ENCODE data around the gene ADK. TPM values are rescaled to one million over a fixed set of nuclear protein-coding genes. Genes with fewer than 3 reads are reported as not detected.
"Not testable (repeated sequence)": the region's sequence is repeated elsewhere in the genome, so short reads cannot be mapped to it uniquely, and the experiment has no call there.

The ADK gene
- total RNA-seq, 3 donors from 2014 or later = 13.8 to 24.0 (median 22.9) TPM

GRCh38 chr10:74297389-74298080 is 146.5 kb downstream of the ADK start:
- H3K9me3 ChIP-seq = no peaks in the 10 kb centered on the region
- no peaks in the 10 kb centered on the region for H3K4me1 ChIP-seq (ENCODE audit: low read depth)
- intact Hi-C loops (cut with DNase I, micrococcal nuclease) = no loop called here
- no peak overlapping the region for H3K4me3 ChIP-seq
- DNase-seq (no peak), ATAC-seq (no peak)
- TF ChIP-seq CTCF (IDR thresholded peaks at IDR 0.05) = no peak
- no peaks in the 10 kb centered on the region for H3K36me3 ChIP-seq (ENCODE audit: low read depth)

GRCh38 chr10:74300074-74300621 is 149.1 kb downstream of the ADK start:
- DNase-seq; H3K9me3 ChIP-seq; H3K4me3 ChIP-seq; H3K4me1 ChIP-seq (ENCODE audit: low read depth); H3K36me3 ChIP-seq (ENCODE audit: low read depth); ATAC-seq; intact Hi-C loops (cut with DNase I, micrococcal nuclease): not testable (repeated sequence)

GRCh38 chr10:74300666-74301065 is 149.6 kb downstream of the ADK start:
- H3K36me3 ChIP-seq (ENCODE audit: low read depth) = no peaks in the 10 kb centered on the region
- DNase-seq (no peak), ATAC-seq (no peak)
- H3K9me3 ChIP-seq = no peaks in the 10 kb centered on the region
- H3K4me1 ChIP-seq (ENCODE audit: low read depth) = no peaks in the 10 kb centered on the region
- no peak for TF ChIP-seq CTCF (IDR thresholded peaks at IDR 0.05)
- H3K4me3 ChIP-seq = no peak overlapping the region
- intact Hi-C loops (cut with DNase I, micrococcal nuclease) = no loop called here

GRCh38 chr10:74305730-74306129 is 154.7 kb downstream of the ADK start:
- intact Hi-C loops (cut with DNase I, micrococcal nuclease) = no loop called here
- H3K4me1 ChIP-seq (ENCODE audit: low read depth) = no peaks in the 10 kb centered on the region
- no peak for ATAC-seq
- no peak overlapping the region for H3K4me3 ChIP-seq
- no peak for DNase-seq
- no peaks in the 10 kb centered on the region for H3K9me3 ChIP-seq
- TF ChIP-seq CTCF (IDR thresholded peaks at IDR 0.05) = no peak
- H3K36me3 ChIP-seq (ENCODE audit: low read depth) = no peaks in the 10 kb centered on the region

- Histone ChIP-seq H3K4me3 (no peak overlapping the region), H3K36me3 (ENCODE audit: low read depth) (no peaks in the 10 kb centered on the region), H3K9me3 (no peaks in the 10 kb centered on the region), H3K4me1 (ENCODE audit: low read depth) (no peaks in the 10 kb centered on the region)
- no peak for TF ChIP-seq CTCF (IDR thresholded peaks at IDR 0.05)
- ATAC-seq (no peak), DNase-seq (no peak)
- intact Hi-C loops (cut with DNase I, micrococcal nuclease) = no loop called here
These were observed 155.4 kb downstream of the ADK start for GRCh38 chr10:74306227-74306982.

GRCh38 chr10:74307061-74307651 is 156.1 kb downstream of the ADK start:
- no peaks in the 10 kb centered on the region for H3K36me3 ChIP-seq (ENCODE audit: low read depth)
- H3K4me3 ChIP-seq = no peak overlapping the region
- ATAC-seq (no peak), DNase-seq (no peak)
- no peak for TF ChIP-seq CTCF (IDR thresholded peaks at IDR 0.05)
- H3K4me1 ChIP-seq (ENCODE audit: low read depth) = no peaks in the 10 kb centered on the region
- H3K9me3 ChIP-seq = no peaks in the 10 kb centered on the region
- intact Hi-C loops (cut with DNase I, micrococcal nuclease) = no loop called here
